ENCODE data around the gene DDX53.

The DDX53 gene
- total RNA-seq, result 0 to 0.12 (median 0) reads per million in 4 donors

DNA sequence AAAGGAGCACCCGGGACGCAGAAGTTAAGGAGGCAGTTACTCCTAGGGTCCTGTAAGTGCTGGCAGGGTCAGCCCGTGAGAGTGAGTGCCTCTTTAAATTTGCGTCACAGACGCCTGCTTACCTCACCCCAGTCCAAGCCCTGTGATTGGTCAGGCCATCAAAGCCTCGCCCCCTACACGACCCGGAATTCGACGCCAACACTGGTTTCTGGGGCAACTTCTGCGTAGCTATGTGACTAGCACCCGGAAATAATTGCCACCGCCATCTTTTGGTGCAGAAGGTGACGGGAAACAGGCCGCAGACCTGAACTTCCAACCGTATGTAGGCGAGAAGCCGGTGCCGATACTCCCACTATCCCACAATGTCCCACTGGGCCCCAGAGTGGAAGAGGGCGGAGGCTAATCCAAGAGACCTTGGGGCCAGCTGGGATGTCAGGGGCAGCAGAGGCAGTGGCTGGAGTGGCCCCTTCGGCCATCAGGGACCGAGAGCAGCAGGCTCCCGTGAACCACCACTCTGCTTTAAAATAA is at the start of gene DDX53:
DDX53 (plus strand) TSS at position 265 of the 528 bp plus-strand sequence; CDS start at position 363, 98 bp downstream.
- no peak for DNase-seq

DNA sequence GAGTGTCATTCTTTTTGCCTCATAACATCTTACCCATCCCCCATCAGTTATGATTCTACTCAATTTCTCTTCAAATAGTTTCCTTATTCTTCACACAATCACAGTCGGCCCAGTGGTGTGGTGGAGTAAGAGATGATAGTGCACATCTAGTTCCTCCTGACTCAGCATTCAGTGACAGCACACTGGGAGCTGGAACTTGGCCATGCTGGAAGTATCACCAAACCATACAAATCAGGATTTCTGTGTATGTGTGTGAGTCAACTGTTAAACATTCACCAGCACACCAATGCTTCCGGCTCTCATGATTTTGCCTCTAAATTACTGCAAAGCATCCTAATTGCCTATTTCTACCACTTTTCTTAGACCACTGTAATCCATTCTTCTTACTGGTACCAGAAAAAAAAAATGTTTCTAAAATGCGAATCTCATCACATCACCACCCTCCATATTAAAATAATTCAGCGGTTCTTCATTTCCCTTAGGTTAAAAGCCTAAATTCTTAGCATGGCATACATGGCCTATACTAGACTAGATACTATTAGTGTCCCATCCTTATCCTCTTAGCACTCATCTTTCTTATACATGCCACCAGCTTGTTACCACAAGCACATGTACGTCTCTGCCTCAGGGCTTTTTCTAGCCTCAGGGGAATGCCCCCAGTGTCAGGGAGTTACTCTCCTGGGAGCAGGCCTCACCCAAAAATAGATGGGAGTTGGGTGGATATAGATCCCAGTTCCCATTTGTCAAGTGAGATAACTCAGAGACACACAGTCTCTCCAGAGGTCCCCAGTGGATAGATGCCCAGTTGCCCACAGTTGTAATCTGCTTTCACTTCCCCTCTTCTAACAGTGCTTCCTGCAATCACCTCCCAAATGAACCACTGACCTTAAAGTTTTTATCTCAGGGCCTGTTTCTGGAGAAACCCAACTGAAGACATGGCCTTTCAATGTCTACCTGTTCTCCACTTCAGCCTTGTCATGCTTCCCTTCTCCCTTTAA is 49.2 kb upstream of the DDX53 start:
- no peak for DNase-seq

DNA sequence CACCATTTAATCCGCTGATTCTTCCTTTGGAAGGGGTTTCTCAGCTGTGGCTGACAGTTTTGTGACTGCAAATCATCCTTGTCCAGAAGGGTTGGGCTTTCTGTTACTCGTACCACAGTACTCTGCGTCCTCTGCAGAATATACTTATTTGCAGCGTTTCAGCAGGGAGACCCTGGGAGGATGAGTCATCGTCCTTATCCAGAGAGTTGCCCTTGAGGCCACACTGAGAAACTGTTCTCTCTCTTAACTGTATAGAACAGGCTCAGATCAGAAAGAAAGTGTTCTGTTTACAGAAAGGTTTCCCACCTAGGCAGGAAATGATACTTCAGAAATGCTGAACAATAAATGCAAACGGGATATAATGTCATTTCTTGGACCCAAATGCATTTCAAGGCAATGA is 47.8 kb upstream of the DDX53 start:
- no peak for DNase-seq

GRCh38 chrX:22958250-22958649 is 41.5 kb upstream of the DDX53 start:
- no peak for DNase-seq

- no peak for DNase-seq
Observed at GRCh38 chrX:22959204-22959920, 40.4 kb upstream of the DDX53 start.

- no peak for DNase-seq
Observed at GRCh38 chrX:22963196-22963595, 36.6 kb upstream of the DDX53 start.

DNA sequence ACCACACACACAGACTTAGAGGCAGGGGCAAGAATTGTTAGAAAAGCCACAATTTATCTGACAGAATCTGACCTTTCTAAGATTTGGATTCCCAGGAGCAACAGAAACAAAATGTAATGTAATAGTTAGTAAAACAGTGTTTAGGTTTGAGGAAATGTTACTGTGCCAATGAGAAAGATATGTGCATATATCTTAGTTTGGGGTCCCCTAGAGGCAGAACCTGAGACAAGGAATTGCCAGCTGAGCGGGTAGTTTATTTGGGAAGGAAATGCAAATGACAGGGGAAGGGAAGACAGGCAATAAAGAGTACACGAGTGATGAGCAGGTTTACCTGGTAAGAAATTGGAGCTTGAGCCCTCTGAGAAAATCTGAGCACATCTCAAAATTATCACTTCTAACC is 31.3 kb upstream of the DDX53 start:
- no peak for DNase-seq

DNA sequence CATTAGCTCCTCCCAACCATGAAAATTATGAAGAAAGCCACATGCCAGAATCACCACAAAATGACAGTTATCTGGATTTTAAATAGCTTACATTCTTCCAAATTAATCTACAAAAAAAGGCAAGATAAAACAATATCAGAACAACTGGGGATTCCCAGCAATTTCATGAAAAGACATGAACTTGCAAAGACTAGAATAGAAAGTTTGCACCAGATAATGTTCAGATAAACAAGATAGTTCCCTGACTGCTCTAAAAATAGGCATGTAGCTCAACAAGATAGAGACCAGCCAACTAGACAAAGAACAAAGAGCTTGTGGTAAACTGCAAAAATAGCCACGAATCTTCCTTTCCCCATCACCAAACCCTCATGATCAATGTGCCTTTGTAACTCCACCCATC is 30.3 kb upstream of the DDX53 start:
- no peak for DNase-seq

- no peak for DNase-seq
Observed at GRCh38 chrX:22970861-22971260, 28.9 kb upstream of the DDX53 start.

GRCh38 chrX:22974616-22975015 is 25.1 kb upstream of the DDX53 start:
- DNase-seq, result no peak

DNA sequence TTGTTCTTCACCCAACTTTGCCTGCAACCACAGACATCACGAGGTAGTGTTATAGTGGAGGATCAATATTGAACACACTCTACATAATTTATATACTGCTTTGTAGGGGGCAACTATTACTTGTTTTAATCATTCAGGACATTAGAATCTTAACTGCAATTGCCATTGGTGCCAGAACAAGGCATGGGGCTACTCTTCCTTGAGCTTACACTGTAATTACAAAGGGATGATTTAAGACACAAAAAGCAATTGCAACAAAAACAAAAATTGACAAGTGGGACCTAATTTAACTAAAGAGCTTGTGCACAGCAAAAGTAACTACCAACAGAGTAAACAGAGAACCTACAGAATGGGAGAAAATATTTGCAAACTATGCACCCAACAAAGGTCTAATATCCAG is 24.0 kb upstream of the DDX53 start:
- no peak for DNase-seq

GRCh38 chrX:22985958-22986357 is 13.8 kb upstream of the DDX53 start:
- DNase-seq, result no peak

DNA sequence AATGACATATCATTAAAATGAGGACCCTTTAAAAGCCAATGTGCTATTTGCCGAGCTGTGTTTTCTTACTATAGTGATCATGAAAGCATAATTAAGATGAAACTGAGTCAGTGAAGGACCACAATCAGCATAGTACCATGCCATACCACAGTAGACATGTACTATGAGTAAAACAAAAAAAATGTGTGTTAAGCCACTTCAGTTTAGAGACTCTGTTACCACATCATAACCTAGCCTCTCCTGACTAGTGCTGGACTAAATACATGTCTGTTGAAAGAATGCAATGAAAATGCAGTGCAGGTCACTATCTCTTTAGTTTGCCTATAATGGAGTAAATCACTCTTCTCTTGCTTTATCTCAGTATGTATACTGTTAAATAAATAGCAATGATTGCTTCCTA is 12.3 kb upstream of the DDX53 start:
- no peak for DNase-seq

- DNase-seq, result no peak
Observed at GRCh38 chrX:23003116-23003515, 3.4 kb downstream of the DDX53 start.

DNA sequence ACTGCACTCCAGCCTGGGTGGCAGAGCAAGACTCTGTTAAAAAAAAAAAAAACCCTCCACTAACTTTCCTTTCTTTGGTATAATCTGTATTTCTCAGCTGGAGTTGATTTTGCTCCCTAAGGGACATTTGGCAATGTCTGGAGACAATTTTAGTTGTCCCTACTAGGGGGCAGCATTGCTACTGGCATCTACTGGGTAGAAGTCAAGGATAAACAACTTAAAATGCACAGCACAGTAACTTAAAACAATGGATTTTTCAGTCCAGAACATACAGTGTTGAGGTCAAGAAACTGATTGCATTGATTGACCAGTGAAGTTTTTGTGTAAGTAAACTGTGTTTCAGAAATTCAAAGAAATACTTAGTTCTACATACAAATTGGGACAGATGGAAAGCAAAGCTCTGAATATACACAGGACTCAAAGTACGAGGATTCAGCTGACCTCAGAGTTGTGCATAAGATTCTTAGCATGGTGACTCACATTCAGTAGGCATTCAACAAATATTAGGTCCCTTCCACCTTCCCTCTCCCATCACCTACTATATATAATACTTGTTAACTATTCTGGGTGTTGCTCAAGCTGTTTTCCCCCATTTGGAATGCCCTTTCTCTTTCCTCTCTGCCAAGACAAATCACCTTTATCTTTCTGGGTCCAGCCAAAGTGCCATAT is 8.8 kb downstream of the DDX53 start:
- DNase-seq, result no peak

GRCh38 chrX:23012162-23012561 is 12.4 kb downstream of the DDX53 start:
- DNase-seq, result peak in 1 of 5 donors; percentile 2

DNA sequence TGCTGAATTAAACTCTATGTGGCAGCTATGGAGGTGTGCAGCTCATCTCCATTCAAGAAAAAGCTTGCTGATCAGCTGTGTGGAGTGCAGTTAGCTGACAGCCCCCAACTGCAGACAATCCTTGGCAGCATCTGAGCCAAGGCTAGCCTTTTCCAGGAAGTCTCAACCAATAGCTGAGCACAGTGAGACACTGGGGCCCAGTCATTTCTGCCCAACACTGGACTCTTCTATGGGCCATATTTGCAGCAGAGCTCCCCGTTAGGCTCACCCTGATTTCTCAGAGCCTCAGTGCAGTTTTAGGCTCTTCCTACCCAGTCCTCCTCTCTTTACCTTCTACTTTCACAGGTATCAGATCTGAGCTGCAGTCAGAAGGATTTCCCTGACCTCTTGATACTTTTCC is 12.9 kb downstream of the DDX53 start:
- DNase-seq, result no peak

DNA sequence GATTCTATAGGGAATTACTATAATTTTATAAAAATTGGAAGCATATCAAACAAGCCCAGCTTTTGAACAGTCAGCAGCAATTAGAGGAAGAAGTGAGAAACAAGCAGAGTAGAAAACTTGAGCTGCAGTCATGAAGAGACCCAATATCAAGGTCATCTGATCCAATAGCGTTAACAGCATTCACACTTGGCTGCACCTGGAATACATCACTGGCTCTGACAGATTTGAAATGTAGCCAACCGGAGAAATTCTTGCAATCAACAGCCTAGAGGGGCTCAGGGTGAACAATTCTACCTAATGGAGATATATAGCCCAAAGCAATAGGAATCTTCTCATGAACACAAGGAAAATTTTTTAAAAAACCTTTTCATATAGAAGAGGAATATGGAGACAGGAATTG is 13.6 kb downstream of the DDX53 start:
- DNase-seq, result no peak

GRCh38 chrX:23031600-23031999 is 31.8 kb downstream of the DDX53 start:
- no peak for DNase-seq

GRCh38 chrX:23035493-23035892 is 35.7 kb downstream of the DDX53 start:
- no peak for DNase-seq

DNA sequence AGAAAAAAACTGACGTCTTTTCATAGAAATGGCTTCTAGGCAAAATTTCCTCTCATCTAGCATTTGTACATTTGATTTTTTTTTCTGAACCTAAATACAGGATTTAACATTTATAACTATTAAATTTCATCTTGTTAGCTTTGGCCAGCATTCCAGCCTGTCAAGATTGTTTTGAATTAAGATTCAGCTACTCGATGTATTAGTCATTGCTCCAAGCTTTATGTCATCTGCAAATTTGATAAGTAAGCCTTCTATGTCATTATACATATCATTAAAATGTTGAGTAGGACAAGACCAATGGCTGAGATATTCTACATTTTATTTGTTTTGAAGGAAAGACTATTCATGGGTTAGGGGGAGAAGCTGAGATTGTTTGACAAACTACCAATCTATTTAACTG is 46.7 kb downstream of the DDX53 start:
- no peak for DNase-seq

DNA sequence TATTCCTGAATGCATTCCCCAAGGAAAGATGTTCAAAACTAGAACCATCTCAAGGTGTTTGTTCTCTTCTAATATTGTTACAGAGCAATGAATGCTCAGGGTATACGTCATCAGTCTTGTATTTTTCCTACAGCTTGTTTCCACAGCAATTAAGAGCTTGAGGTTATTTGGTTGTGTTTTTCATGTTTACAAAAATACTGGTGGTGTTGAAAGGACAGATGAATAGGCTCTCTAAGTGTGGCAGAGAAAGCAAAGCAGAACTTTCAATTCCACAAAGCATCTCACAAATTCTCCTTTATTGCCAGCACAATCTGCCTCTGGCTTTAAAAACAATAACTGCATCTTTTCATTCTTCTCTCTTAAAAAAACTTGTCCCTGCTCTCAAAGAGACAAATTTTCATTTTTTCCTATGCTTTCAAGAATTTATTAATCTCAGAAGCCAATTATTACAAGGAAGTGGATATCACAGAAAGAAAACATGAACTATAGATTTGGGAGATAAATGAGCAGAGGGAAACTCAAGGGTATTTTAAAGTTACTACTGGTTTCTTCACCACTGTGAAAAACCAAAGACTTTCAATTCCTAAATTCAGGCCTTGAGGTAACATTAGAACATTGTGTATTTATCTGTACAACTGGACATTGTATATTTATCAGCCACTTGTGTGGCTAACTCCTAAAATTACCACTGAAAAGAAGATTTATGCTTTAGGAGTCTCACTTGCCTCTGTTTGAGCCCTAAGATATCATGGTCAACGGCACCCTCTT is 49.2 kb downstream of the DDX53 start:
- no peak for DNase-seq
